Measurements from ENCODE around the gene SCYGR3. TPM values are rescaled to one million over a fixed set of nuclear protein-coding genes. Genes with fewer than 3 reads are reported as not detected.

SCYGR3 gene
- total and polyA plus RNA-seq, 2 experiments from 2014 or later, result not detected

DNA sequence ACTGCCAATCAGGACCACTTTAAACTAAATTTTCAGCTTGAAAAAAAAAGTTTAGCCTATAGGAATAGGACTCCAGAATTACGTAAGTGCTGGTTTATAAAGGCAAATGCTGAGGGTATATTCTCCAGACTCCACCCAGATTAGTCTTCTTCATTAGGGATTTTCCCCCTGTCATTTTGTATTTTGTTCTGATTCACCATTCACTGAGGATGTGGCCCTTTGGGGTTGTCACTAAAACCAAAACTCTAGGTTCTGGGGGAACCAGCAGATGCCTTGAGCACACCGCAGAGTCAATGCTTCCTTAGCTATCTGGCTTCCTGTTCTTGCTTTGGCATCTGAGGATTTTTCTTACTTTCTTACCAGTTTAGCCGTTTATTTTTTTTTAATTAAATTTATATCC, 13.1 kb upstream of the SCYGR3 start:
- Histone ChIP-seq H3F3A (replicated peaks; ENCODE audit: low read depth) (no peaks in the 10 kb centered on the region), H3K27ac (ENCODE audit: low read depth) (no peak overlapping the region), H3K79me2 (replicated peaks; ENCODE audit: insufficient read depth) (no peaks in the 10 kb centered on the region), H3K4me2 (no peak overlapping the region), H3K27me3 (ENCODE audit: insufficient read depth) (no peaks in the 10 kb centered on the region), H2AFZ (no peak overlapping the region), H3K9me2 (ENCODE audit: insufficient read depth) (no peaks in the 10 kb centered on the region), H4K20me1 (replicated peaks; ENCODE audit: insufficient read depth) (no peaks in the 10 kb centered on the region), H3K4me1 (ENCODE audit: insufficient read depth) (no peaks in the 10 kb centered on the region), H3K4me3 (no peak overlapping the region), H3K36me3 (ENCODE audit: insufficient read depth) (no peaks in the 10 kb centered on the region)
- Mint-ChIP-seq H3K27me3 (ENCODE audit: insufficient read depth, low read depth, poor library complexity) (peaks cover 4% of the 10 kb centered on the region), H3K27ac (no peak overlapping the region), H3K9me3 (no peaks in the 10 kb centered on the region), H3K4me3 (no peak overlapping the region), H3K4me1 (no peaks in the 10 kb centered on the region), H3K36me3 (ENCODE audit: low read depth) (no peaks in the 10 kb centered on the region)
- TF ChIP-seq POLR2AphosphoS5 (IDR thresholded peaks at IDR 0.05; ENCODE audit: low read depth) (no peak), EZH2 (IDR thresholded peaks at IDR 0.05; ENCODE audit: low read depth, unreplicated experiment) (no peak), ZNF114 (CRISPR knock-in tag; IDR thresholded peaks at IDR 0.05) (no peak), EZH2phosphoT487 (IDR thresholded peaks at IDR 0.05; ENCODE audit: unreplicated experiment) (no peak)
- TF ChIP-seq, protein P1, sequence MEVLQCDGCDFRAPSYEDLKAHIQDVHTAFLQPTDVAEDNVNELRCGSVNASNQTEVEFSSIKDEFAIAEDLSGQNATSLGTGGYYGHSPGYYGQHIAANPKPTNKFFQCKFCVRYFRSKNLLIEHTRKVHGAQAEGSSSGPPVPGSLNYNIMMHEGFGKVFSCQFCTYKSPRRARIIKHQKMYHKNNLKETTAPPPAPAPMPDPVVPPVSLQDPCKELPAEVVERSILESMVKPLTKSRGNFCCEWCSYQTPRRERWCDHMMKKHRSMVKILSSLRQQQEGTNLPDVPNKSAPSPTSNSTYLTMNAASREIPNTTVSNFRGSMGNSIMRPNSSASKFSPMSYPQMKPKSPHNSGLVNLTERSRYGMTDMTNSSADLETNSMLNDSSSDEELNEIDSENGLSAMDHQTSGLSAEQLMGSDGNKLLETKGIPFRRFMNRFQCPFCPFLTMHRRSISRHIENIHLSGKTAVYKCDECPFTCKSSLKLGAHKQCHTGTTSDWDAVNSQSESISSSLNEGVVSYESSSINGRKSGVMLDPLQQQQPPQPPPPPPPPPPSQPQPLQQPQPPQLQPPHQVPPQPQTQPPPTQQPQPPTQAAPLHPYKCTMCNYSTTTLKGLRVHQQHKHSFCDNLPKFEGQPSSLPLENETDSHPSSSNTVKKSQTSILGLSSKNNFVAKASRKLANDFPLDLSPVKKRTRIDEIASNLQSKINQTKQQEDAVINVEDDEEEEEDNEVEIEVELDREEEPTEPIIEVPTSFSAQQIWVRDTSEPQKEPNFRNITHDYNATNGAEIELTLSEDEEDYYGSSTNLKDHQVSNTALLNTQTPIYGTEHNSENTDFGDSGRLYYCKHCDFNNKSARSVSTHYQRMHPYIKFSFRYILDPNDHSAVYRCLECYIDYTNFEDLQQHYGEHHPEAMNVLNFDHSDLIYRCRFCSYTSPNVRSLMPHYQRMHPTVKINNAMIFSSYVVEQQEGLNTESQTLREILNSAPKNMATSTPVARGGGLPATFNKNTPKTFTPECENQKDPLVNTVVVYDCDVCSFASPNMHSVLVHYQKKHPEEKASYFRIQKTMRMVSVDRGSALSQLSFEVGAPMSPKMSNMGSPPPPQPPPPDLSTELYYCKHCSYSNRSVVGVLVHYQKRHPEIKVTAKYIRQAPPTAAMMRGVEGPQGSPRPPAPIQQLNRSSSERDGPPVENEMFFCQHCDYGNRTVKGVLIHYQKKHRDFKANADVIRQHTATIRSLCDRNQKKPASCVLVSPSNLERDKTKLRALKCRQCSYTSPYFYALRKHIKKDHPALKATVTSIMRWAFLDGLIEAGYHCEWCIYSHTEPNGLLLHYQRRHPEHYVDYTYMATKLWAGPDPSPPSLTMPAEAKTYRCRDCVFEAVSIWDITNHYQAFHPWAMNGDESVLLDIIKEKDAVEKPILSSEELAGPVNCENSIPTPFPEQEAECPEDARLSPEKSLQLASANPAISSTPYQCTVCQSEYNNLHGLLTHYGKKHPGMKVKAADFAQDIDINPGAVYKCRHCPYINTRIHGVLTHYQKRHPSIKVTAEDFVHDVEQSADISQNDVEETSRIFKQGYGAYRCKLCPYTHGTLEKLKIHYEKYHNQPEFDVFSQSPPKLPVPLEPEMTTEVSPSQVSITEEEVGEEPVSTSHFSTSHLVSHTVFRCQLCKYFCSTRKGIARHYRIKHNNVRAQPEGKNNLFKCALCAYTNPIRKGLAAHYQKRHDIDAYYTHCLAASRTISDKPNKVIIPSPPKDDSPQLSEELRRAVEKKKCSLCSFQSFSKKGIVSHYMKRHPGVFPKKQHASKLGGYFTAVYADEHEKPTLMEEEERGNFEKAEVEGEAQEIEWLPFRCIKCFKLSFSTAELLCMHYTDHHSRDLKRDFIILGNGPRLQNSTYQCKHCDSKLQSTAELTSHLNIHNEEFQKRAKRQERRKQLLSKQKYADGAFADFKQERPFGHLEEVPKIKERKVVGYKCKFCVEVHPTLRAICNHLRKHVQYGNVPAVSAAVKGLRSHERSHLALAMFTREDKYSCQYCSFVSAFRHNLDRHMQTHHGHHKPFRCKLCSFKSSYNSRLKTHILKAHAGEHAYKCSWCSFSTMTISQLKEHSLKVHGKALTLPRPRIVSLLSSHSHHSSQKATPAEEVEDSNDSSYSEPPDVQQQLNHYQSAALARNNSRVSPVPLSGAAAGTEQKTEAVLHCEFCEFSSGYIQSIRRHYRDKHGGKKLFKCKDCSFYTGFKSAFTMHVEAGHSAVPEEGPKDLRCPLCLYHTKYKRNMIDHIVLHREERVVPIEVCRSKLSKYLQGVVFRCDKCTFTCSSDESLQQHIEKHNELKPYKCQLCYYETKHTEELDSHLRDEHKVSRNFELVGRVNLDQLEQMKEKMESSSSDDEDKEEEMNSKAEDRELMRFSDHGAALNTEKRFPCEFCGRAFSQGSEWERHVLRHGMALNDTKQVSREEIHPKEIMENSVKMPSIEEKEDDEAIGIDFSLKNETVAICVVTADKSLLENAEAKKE (CRISPR knock-in tag; IDR thresholded peaks at IDR 0.05), result no peak
- TF ChIP-seq, protein P2, sequence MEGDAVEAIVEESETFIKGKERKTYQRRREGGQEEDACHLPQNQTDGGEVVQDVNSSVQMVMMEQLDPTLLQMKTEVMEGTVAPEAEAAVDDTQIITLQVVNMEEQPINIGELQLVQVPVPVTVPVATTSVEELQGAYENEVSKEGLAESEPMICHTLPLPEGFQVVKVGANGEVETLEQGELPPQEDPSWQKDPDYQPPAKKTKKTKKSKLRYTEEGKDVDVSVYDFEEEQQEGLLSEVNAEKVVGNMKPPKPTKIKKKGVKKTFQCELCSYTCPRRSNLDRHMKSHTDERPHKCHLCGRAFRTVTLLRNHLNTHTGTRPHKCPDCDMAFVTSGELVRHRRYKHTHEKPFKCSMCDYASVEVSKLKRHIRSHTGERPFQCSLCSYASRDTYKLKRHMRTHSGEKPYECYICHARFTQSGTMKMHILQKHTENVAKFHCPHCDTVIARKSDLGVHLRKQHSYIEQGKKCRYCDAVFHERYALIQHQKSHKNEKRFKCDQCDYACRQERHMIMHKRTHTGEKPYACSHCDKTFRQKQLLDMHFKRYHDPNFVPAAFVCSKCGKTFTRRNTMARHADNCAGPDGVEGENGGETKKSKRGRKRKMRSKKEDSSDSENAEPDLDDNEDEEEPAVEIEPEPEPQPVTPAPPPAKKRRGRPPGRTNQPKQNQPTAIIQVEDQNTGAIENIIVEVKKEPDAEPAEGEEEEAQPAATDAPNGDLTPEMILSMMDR (conservative IDR thresholded peaks at IDR 0.05; ENCODE audit: low read depth in 2 of 2), result no peak
- ATAC-seq, result no peak
- no peak for DNase-seq (ENCODE audit: low spot score)

Measured in GM23338 (cell line).